BJ (cell line): ENCODE results near the gene ETFA. TPM values are rescaled to one million over a fixed set of nuclear protein-coding genes. Genes with fewer than 3 reads are reported as not detected.

ENCODE experiments used
- CTCF ChIA-PET: fragments of 350-600 bp; formaldehyde crosslinking; extraction: SDS; loops from one replicate; lab custom pipeline; 2021; ENCODE audit warnings: antibody characterized with exemption, inconsistent platforms; lab: Yijun Ruan, JAX
- POLR2A ChIA-PET: fragments of 300-600 bp; sonication (Branson Sonifier 250); formaldehyde crosslinking; extraction: SDS; loops from one replicate; lab custom pipeline; 2021; ENCODE audit warnings: antibody characterized with exemption; lab: Charles Lee
- DNase-seq: peaks from one replicate; pipeline ENCODE4 v3.0.0-alpha.2; 2011; ENCODE audit warnings: low read depth
- H3K27me3 ChIP-seq: 2 replicates; pipeline ENCODE4 v1.6.0; 2011; ENCODE audit warnings: low read length; ENCODE audit not compliant: control insufficient read depth, insufficient read depth
- H3K36me3 ChIP-seq: 2 replicates; pipeline ENCODE4 v1.5.1; 2011; ENCODE audit warnings: low read length; ENCODE audit not compliant: control insufficient read depth, insufficient read depth
- H3K4me3 ChIP-seq: 2 replicates; pipeline ENCODE4 v1.5.1; 2011; ENCODE audit warnings: low read depth, mild to moderate bottlenecking, control low read depth, low read length
- CTCF ChIP-seq: IDR thresholded peaks from 2 replicates; pipeline ENCODE4 v1.5.1; 2011; ENCODE audit warnings: low read depth, mild to moderate bottlenecking, control low read depth, inconsistent platforms, low read length, moderate library complexity; ENCODE audit not compliant: insufficient read depth
- polyA plus RNA-seq: library from polyadenylated mRNA; depleted of rRNA; stranded (reverse); fragments of >200 nt; gene quantifications from 2 replicates; pipeline ENCODE4 v1.2.3, GENCODE V29; 2011

The ETFA gene
- polyA plus RNA-seq, 1 experiment = 113 TPM

- Histone ChIP-seq H3K36me3 (peaks cover 22% of the 10 kb centered on the region), H3K4me3 (no peak overlapping the region), H3K27me3 (no peaks in the 10 kb centered on the region)
- TF ChIP-seq CTCF = no peak
- ChIA-PET CTCF (interaction anchor here (1.1 kb wide), 1 partner anchor 18 kb away, joined by 3 read pairs; no protein-coding TSS in a partner anchor), POLR2A (no interaction called here)
- no peak for DNase-seq
These were observed 50.9 kb downstream of the ETFA start for GRCh38 chr15:76260246-76260938.

- Histone ChIP-seq H3K4me3 (no peak overlapping the region), H3K27me3 (no peaks in the 10 kb centered on the region), H3K36me3 (peaks cover 22% of the 10 kb centered on the region)
- no peak for DNase-seq
- POLR2A ChIA-PET = no interaction called here
- CTCF ChIA-PET = no interaction called here
- TF ChIP-seq CTCF = no peak
These were observed 51.9 kb downstream of the ETFA start for GRCh38 chr15:76259392-76259791.

- no peak for TF ChIP-seq CTCF
- H3K36me3 ChIP-seq = peaks cover 22% of the 10 kb centered on the region
These were observed 52.8 kb downstream of the ETFA start for GRCh38 chr15:76258460-76258859.

GRCh38 chr15:76253691-76254473 lies 57.4 kb downstream of the ETFA start:
- Histone ChIP-seq H3K36me3 (peaks cover 5% of the 10 kb centered on the region), H3K27me3 (no peaks in the 10 kb centered on the region), H3K4me3 (no peak overlapping the region)
- no peak for DNase-seq
- ChIA-PET CTCF (interaction anchor here (1.5 to 1.6 kb wide), 2 partner anchors 12 to 18 kb away, joined by 4 read pairs; no protein-coding TSS in a partner anchor), POLR2A (no interaction called here)
- no peak for TF ChIP-seq CTCF

More at GRCh38 chr15:76258460-76258859, 52.8 kb downstream of the ETFA start:
- POLR2A ChIA-PET = no interaction called here
- H3K27me3 ChIP-seq = no peaks in the 10 kb centered on the region
- CTCF ChIA-PET = interaction anchor here (1.1 kb wide), 1 partner anchor 9 kb away, joined by 3 read pairs; no protein-coding TSS in a partner anchor
- no peak for DNase-seq
- H3K4me3 ChIP-seq = no peak overlapping the region

- TF ChIP-seq CTCF = no peak
- no peak for DNase-seq
- CTCF ChIA-PET = interaction anchor here (1.5 kb wide), 1 partner anchor 10 kb away, joined by 4 read pairs; no protein-coding TSS in a partner anchor
These were observed 59.0 kb downstream of the ETFA start for GRCh38 chr15:76252249-76252648.

More at GRCh38 chr15:76252249-76252648, 59.0 kb downstream of the ETFA start:
- Histone ChIP-seq H3K27me3 (no peaks in the 10 kb centered on the region), H3K36me3 (no peaks in the 10 kb centered on the region; the same call in 1 of the 2 replicates), H3K4me3 (no peak overlapping the region)
- POLR2A ChIA-PET = no interaction called here
